BLaER1 (cell line): ENCODE data around the gene PRKCH.

Experiments used
- H3K27ac ChIP-seq: shearing (Covaris generic); formaldehyde crosslinking; 2 replicates; pipeline ENCODE4 v1.8.1; 2022
- H3K27me3 ChIP-seq: shearing (Covaris generic); formaldehyde crosslinking; 2 replicates; pipeline ENCODE4 v1.8.1; 2022
- H3K36me3 ChIP-seq: shearing (Covaris generic); formaldehyde crosslinking; 2 replicates; pipeline ENCODE4 v1.8.1; 2022
- H3K4me1 ChIP-seq: shearing (Covaris generic); formaldehyde crosslinking; 2 replicates; pipeline ENCODE4 v1.8.1; 2022
- H3K4me2 ChIP-seq: shearing (Covaris generic); formaldehyde crosslinking; 2 replicates; pipeline ENCODE4 v1.8.1; 2022
- H3K4me3 ChIP-seq: shearing (Covaris generic); formaldehyde crosslinking; 2 replicates; pipeline ENCODE4 v1.8.1; 2022
- H3K9ac ChIP-seq: shearing (Covaris generic); formaldehyde crosslinking; 2 replicates; pipeline ENCODE4 v1.8.1; 2022
- H3K9me3 ChIP-seq: shearing (Covaris generic); formaldehyde crosslinking; 2 replicates; pipeline ENCODE4 v1.8.1; 2022
- H4K20me1 ChIP-seq: shearing (Covaris generic); formaldehyde crosslinking; 2 replicates; pipeline ENCODE4 v1.8.1; 2022
- Cebpa-rat ChIP-seq: shearing (Covaris generic); IDR thresholded peaks from 2 replicates; pipeline ENCODE4 v1.8.1; 2022

The PRKCH gene

GRCh38 chr14:61451891-61452400 is 130.6 kb downstream of the PRKCH start:
- Histone ChIP-seq H3K9me3 (no peaks in the 10 kb centered on the region), H3K4me2 (peak overlapping the region; percentile 43), H3K27ac (0 out of 2 replicates have a peak overlapping the region, but pooled peaks have one; percentile 11), H3K9ac (peak overlapping the region; percentile 44; the same call in 1 of the 2 replicates), H3K27me3 (no peaks in the 10 kb centered on the region), H3K4me3 (no peak overlapping the region), H3K36me3 (peaks cover 70% of the 10 kb centered on the region), H3K4me1 (peaks cover 20% of the 10 kb centered on the region), H4K20me1 (no peaks in the 10 kb centered on the region)
- no peak for TF ChIP-seq Cebpa-rat

GRCh38 chr14:61452452-61452851 is 131.1 kb downstream of the PRKCH start:
- H3K4me2 ChIP-seq, result peak overlapping the region; percentile 43
- H3K9me3 ChIP-seq, result no peaks in the 10 kb centered on the region
- H3K4me1 ChIP-seq, result peaks cover 23% of the 10 kb centered on the region
- no peak for TF ChIP-seq Cebpa-rat
- H3K4me3 ChIP-seq, result no peak overlapping the region
- H4K20me1 ChIP-seq, result no peaks in the 10 kb centered on the region
- H3K27ac ChIP-seq, result peak overlapping the region; percentile 11; the same call in 1 of the 2 replicates
- H3K9ac ChIP-seq, result peak overlapping the region; percentile 44; the same call in 1 of the 2 replicates
- H3K36me3 ChIP-seq, result peaks cover 75% of the 10 kb centered on the region
- no peaks in the 10 kb centered on the region for H3K27me3 ChIP-seq

GRCh38 chr14:61453103-61453767 is 131.9 kb downstream of the PRKCH start:
- Histone ChIP-seq H3K9ac (no peak overlapping the region), H3K27ac (peak overlapping the region; percentile 11; the same call in 1 of the 2 replicates), H3K9me3 (no peaks in the 10 kb centered on the region), H3K4me1 (peaks cover 23% of the 10 kb centered on the region), H4K20me1 (no peaks in the 10 kb centered on the region), H3K27me3 (no peaks in the 10 kb centered on the region), H3K4me3 (no peak overlapping the region), H3K4me2 (peak overlapping the region; percentile 43; the same call in 1 of the 2 replicates), H3K36me3 (peaks cover 83% of the 10 kb centered on the region)
- TF ChIP-seq Cebpa-rat, result no peak

DNA sequence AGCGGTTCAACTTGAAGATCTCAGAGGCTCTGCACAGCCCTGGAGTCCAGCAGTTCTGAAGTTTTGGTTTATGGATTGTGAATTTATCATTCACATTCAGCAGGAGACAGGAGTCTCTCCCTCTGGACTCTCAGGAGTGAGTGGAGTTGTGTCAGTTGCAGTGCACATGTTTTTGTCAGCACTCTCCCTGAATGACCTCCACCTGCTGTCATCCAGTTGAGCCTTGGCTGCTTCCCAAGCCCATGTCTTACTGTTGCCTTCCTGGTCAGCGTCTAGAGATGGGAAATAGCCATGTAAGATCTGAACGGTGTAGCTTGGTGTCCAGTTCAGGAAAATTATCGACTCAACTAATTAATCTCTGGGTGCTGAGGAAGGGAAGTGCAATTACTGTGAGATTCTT is 133.2 kb downstream of the PRKCH start:
- Histone ChIP-seq H3K27me3 (no peaks in the 10 kb centered on the region), H3K27ac (no peak overlapping the region), H3K4me3 (no peak overlapping the region), H3K9ac (no peak overlapping the region), H3K36me3 (peaks cover 84% of the 10 kb centered on the region), H4K20me1 (no peaks in the 10 kb centered on the region), H3K4me2 (no peak overlapping the region), H3K9me3 (no peaks in the 10 kb centered on the region), H3K4me1 (peaks cover 23% of the 10 kb centered on the region)
- no peak for TF ChIP-seq Cebpa-rat

DNA sequence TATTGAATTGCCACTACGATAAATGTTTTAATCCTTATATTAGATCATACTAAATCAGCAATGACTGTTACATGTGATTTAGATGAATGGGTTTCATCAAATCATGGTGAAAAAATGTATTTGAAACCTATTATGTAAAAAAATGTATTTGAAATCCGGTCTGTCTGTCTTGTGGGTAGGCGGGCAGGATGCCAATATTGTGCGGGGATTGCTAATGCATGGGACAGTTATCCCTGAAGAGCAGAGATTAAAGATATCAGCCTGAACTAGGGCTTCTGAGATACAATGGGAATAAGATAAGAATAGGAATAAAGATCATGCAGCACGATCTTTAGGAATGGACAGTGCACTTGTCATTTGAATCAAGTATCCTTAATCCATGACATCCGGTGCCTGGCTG is 134.0 kb downstream of the PRKCH start:
- Histone ChIP-seq H3K27ac (no peak overlapping the region), H3K9me3 (peaks cover 4% of the 10 kb centered on the region; the same call in 1 of the 2 replicates), H3K9ac (no peak overlapping the region), H3K36me3 (peaks cover 84% of the 10 kb centered on the region), H4K20me1 (no peaks in the 10 kb centered on the region), H3K27me3 (no peaks in the 10 kb centered on the region), H3K4me2 (no peak overlapping the region), H3K4me3 (no peak overlapping the region), H3K4me1 (peaks cover 23% of the 10 kb centered on the region)
- TF ChIP-seq Cebpa-rat, result no peak

DNA sequence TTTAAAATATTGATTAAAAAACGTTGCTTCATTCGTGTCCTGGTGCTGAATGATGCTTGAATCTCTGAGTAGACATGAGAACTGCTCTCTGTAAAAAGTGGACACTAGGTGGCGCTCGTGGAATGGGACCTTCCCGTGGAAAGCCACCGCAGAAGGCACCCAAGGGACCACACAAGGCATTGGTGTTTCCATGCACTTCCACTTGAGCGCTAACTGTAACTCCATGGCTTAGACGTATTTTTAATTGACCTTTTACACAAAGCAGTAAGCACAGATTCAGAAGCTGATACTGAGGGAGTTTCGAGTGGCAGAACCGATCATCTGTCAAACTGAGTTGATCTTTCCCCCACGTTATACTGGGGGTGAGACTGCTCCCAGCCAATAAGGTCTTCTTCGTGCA is 135.3 kb downstream of the PRKCH start:
- no peak for TF ChIP-seq Cebpa-rat
- Histone ChIP-seq H3K27me3 (no peaks in the 10 kb centered on the region), H3K4me2 (peak overlapping the region; percentile 41), H3K9ac (no peak overlapping the region), H3K9me3 (peaks cover 4% of the 10 kb centered on the region; the same call in 1 of the 2 replicates), H3K4me3 (no peak overlapping the region), H3K27ac (no peak overlapping the region), H3K36me3 (peaks cover 82% of the 10 kb centered on the region), H4K20me1 (0 out of 2 replicates have a peak, but pooled peaks cover 4% of the 10 kb centered on the region), H3K4me1 (peaks cover 29% of the 10 kb centered on the region)

GRCh38 chr14:61458766-61459165 is 137.4 kb downstream of the PRKCH start:
- Histone ChIP-seq H3K4me1 (peaks cover 28% of the 10 kb centered on the region), H3K36me3 (peaks cover 72% of the 10 kb centered on the region), H3K4me2 (no peak overlapping the region), H3K27ac (no peak overlapping the region), H3K4me3 (no peak overlapping the region), H4K20me1 (0 out of 2 replicates have a peak, but pooled peaks cover 4% of the 10 kb centered on the region), H3K27me3 (no peaks in the 10 kb centered on the region), H3K9me3 (peaks cover 5% of the 10 kb centered on the region; the same call in 1 of the 2 replicates), H3K9ac (no peak overlapping the region)
- no peak for TF ChIP-seq Cebpa-rat

GRCh38 chr14:61459229-61459628 is 137.8 kb downstream of the PRKCH start:
- H3K9ac ChIP-seq, result no peak overlapping the region
- peaks cover 28% of the 10 kb centered on the region for H3K4me1 ChIP-seq
- 0 out of 2 replicates have a peak, but pooled peaks cover 4% of the 10 kb centered on the region for H4K20me1 ChIP-seq
- no peak overlapping the region for H3K4me2 ChIP-seq
- H3K4me3 ChIP-seq, result no peak overlapping the region
- H3K9me3 ChIP-seq, result peaks cover 10% of the 10 kb centered on the region; the same call in 1 of the 2 replicates
- no peaks in the 10 kb centered on the region for H3K27me3 ChIP-seq
- H3K27ac ChIP-seq, result no peak overlapping the region
- H3K36me3 ChIP-seq, result peaks cover 72% of the 10 kb centered on the region
- TF ChIP-seq Cebpa-rat, result no peak

DNA sequence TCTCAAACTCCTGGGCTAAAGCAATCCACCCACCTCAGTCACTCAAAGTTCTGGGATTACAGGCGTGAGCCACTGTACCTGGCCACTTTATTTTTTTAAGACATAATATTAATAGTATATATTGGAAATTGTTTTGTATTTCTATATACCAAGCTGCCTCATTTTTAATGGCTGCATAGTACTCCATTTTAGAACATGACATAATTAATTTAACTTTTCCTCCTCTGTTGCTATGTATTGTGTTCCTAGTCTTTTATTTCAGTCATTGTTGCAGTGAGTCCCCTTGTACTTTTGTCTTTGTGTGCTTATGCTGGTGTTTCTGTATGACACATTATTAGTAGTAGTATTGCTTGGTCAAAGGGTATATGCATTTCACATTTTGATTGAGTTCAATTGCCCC is 138.7 kb downstream of the PRKCH start:
- Histone ChIP-seq H3K36me3 (peaks cover 70% of the 10 kb centered on the region), H3K9me3 (peaks cover 18% of the 10 kb centered on the region), H3K27ac (no peak overlapping the region), H3K4me3 (no peak overlapping the region), H3K4me2 (no peak overlapping the region), H4K20me1 (0 out of 2 replicates have a peak, but pooled peaks cover 4% of the 10 kb centered on the region), H3K27me3 (no peaks in the 10 kb centered on the region), H3K4me1 (peaks cover 28% of the 10 kb centered on the region), H3K9ac (no peak overlapping the region)
- no peak for TF ChIP-seq Cebpa-rat
